Suppressor macrophage treated with lipopolysaccharide for 4 hours (primary cell): ENCODE measurements around the gene MMD2.

Experiments
- DNase-seq: peaks from one replicate; pipeline ENCODE4 v3.0.0-alpha.2; 2020

The MMD2 gene

DNA sequence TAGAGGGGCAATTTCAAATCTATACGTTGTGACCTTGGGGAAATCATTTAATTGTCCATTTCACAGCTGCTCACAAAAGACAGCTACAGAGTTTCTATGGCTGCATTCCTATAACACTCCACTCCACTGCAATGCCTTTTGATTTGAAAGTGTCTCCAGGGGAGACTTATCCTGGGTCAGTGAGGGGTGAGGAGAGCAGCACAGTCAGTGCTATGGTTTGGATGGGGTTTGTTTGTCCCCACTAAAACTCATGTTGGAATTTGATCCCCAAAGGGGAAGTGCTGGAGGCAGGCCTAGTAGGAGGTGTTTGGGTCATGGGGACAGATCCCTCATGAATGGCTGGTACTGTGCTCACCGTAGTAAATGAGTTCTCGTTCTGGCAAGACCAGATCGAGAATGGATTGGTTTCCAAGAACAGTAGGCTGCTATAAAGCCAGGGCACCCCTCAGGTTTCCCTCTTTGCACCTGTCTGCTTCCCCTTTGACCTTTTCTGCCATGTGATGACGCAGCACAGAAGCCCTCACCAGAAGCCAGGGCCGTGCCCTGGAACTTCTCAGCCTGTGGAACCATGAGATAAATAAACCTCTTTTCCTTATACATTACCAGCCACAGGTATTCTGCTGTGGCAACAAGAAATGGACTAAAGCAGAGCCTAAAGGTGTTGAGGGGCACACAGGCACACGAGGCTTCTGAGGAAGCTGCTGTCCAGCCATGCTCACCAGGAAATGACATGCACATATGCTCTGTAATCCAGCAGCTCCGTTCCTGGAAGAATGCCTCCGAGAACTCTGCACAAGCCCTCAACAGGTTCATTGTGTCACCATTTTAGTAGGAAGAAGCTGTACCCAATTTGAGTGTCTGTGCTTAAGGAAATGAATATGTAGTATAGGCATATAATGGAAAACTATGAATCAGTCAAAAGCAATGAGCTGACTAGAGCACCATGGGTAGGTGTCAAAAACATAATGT lies 92.2 kb downstream of the MMD2 start:
- DNase-seq, result no peak

DNA sequence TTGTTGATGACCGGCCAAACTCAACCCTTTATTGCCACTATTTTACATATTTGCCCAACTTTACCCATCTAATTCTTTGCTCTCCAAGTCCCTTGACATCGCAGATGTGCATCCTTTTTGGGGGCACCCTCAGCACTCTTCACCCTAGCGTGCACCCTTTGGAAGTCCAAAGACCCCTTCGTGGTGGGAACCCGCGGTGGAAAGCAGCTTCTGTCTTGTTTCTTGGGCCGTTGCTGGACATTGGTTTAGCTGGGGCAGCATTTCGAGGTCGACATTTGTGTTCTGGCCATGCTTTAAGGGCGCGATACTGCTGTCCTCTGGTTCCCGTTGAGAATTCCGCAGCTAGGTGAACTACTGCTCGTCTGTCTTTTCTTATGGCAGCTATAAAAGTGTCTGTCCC lies 96.8 kb downstream of the MMD2 start:
- DNase-seq, result no peak

DNA sequence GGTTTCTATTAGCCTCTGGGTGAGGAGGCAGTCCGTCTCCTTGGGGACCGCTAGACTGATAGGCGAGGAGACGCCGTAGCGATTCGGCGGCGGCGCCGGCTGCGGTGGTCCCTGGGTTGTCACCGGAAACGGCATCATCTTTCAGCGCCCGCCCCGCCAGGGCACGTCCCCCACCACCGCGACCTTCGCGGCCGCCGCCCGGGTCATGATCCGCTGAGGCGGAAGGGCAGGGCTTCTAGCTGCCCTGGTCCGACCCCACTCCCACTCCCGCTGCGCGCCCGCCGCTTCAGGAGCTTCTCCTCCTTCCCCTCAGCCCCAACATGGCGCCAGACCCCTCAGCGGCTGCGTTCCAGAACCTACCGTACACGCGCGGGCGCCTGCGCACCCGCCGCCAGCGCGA lies 97.3 kb downstream of the MMD2 start, which contains the start of gene PAPOLB:
PAPOLB (minus strand) TSS at position 358 of the 400 bp plus-strand sequence; CDS start at position 138, 220 bp downstream.
- DNase-seq, result no peak

DNA sequence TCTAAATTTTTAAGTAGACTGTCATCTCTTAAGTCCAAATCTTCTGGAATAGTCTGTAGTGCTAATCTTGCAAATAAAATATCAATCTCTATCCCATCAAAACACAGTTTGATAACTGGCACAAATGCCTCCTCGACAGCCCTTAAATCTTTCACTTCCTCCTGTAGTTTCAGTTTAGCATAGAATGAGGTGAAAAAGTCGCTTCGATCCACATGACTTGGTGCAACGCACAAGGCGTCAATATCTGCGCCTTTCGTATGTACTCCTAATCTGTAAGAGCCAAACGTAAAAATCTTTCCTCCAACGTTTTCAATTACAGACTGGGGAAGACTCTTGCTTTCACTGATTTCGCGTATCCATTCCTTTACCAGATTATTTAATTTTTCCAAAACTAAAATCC lies 97.8 kb downstream of the MMD2 start:
- DNase-seq, result no peak

DNA sequence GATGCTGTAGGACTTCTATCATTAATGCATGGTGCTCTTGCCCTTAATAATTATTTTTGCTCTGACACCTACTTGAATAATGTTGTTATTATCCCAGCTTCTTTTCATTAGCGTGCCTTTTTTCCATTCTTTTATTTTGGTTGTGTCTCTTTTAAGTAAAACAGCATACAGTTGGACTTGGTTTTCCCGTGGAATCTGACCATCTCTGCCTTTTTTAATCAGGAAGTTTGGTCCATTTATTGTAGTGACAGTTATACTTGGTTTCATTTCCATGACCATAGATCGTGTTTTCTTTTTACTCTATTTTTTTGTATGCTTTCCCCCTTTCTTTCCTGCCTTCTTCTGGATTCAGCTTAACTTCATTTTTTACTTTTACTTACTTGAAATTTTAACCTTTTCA lies 101.8 kb downstream of the MMD2 start:
- no peak for DNase-seq

DNA sequence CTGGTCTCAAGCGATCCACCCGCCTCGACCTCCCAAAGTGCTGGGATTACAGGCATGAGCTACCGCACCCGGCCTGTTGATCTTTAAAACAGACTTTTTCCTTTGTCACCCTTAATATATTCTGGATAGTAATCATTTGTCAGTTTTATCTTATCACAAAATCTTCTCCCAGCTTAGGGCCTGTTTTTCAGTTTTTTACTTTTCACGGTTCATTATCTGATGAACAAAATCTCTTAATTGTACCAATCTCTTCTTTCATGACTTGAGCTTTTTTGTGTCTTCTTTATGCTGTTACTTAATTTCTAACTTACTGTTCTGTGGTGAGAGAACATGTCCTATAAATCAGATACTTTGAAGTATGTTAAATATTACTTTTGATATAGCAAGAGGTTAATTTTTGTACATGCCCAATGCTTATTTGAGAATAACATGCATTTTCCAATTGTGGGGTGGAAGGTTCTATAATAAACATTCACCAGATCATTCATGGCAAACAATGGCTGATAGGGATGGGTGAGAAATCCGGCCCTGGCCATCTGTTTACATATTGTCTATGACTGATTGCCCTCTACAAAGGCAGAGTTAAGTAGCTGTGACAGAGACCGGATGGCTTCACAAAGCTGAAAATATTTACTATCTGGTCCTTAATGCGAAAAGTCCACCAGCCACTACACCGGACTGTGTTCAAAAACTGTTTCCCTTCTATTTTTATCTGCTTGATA lies 102.5 kb downstream of the MMD2 start:
- no peak for DNase-seq
